Omental fat pad (tissue), 4 donors: ENCODE data around the gene DPH2. TPM values are rescaled to one million over a fixed set of nuclear protein-coding genes. Genes with fewer than 3 reads are reported as not detected.

Source experiments
- ATAC-seq: fragments of 150-250 bp; one replicate; pipeline ENCODE4 v1.9.1; 2016; ENCODE audit warnings: mild to moderate bottlenecking, moderate library complexity; ENCODE audit not compliant: low FRiP score
- DNase-seq: peaks from one replicate; pipeline ENCODE4 v3.0.0-alpha.2; 2019; ENCODE audit warnings: low spot score
- CTCF ChIP-seq, 3 donors: fragments of 450-650 bp; IDR thresholded peaks; one replicate each; pipeline ENCODE4 v1.5.1; 2016 to 2017; ENCODE audit warnings: antibody characterized with exemption in 3 of 3, mild to moderate bottlenecking in 3 of 3, moderate library complexity in 2 of 3
- total RNA-seq, 4 donors: library from RNA; depleted of rRNA; stranded (reverse); fragments of >200 nt; gene quantifications; one replicate each; pipeline ENCODE4 v1.1.0, GENCODE V29; 2016

The DPH2 gene
- 10 to 100 TPM; 18.1 to 67.5 (median 23.1) TPM for total RNA-seq

GRCh38 chr1:43969746-43970466 lies at the start of gene DPH2:
DPH2 (plus strand) TSS chr1:43970010; CDS start chr1:43970176, 166 bp downstream.
- ATAC-seq (peak; percentile 94), DNase-seq (peak; percentile 88)
- no peak for TF ChIP-seq CTCF (IDR thresholded peaks at IDR 0.05)

DNA sequence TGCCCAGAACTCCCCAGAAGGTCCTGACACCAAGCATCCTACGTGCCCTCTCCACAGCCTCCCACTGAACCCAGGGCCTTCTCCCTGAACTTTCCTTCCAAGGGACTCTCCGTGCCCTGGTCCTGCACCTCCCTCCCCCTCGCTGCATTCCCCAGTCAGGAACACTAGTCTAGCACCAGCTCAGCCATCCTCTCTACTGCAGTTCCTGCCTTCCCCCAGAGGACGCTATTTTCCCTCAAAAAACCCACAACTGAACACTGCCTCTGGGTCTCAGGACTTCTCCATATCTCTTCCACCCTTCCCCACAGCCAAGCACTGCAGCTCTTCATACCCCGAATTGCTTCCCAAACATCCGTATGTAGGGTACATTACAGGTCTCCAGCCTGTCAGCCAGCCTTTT lies 48.8 kb upstream of the DPH2 start:
- ATAC-seq: no peak
- no peak for TF ChIP-seq CTCF (IDR thresholded peaks at IDR 0.05)

DNA sequence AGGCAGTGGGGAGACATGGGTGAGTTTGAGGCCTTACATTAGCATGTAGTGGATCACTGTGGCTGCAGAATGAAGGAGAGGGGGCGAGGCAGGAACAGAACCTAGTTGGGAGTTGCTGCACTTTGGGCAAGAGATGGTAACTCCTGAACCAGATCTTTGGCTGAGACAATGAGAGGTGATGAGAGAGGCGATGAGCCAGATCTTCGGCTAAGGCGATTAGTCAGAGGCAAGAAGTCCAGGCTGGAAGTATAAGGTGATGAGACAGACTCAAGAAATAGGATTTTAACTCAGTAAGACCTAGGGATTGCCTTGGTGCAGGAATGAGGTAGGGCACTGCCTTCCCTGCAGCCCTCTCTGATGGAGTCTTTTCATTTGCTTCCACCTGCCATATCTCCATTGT lies 45.3 kb upstream of the DPH2 start:
- DNase-seq: no peak
- TF ChIP-seq CTCF (IDR thresholded peaks at IDR 0.05): no peak
- no peak for ATAC-seq

More for the DNA sequence above, 48.8 kb upstream of the DPH2 start:
- no peak for DNase-seq

GRCh38 chr1:43925846-43926245 lies 44.0 kb upstream of the DPH2 start:
- ATAC-seq: no peak
- no peak for TF ChIP-seq CTCF (IDR thresholded peaks at IDR 0.05)

GRCh38 chr1:43930168-43930948 lies 39.5 kb upstream of the DPH2 start:
- TF ChIP-seq CTCF (IDR thresholded peaks at IDR 0.05): no peak
- ATAC-seq (no peak), DNase-seq (no peak)

More at GRCh38 chr1:43925846-43926245, 44.0 kb upstream of the DPH2 start:
- no peak for DNase-seq

DNA sequence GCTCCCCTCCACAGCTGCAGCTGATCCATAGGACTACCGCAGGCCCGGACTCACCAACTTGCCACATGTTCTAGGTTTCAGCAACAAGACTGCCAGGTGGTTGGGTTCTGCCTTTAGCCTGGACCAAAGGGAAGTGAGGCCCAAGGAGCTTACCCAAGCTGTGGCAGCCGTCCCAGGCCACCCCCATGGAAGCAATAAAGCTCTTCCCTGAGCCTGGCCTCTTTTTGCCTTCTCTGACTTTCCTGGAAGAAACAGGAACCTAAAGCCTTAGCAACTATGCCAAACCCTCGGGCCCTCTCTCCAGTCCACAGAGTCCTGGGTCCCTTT lies 38.9 kb upstream of the DPH2 start:
- no peak for TF ChIP-seq CTCF (IDR thresholded peaks at IDR 0.05)
- ATAC-seq (no peak), DNase-seq (no peak)
